Hematopoietic multipotent progenitor cell treated with erythropoietin and hydrocortisone succinate and interleukin-3 and kit ligand, for 15 days (in vitro differentiated cells): ENCODE results near the gene HMGA1.
"Not testable (repeated sequence)": the region's sequence is repeated elsewhere in the genome, so short reads cannot be mapped to it uniquely, and the experiment has no call there.

Source experiments
- DNase-seq: peaks from one replicate; pipeline ENCODE4 v3.0.0-alpha.2; 2015; ENCODE audit warnings: low spot score

HMGA1 gene

DNA sequence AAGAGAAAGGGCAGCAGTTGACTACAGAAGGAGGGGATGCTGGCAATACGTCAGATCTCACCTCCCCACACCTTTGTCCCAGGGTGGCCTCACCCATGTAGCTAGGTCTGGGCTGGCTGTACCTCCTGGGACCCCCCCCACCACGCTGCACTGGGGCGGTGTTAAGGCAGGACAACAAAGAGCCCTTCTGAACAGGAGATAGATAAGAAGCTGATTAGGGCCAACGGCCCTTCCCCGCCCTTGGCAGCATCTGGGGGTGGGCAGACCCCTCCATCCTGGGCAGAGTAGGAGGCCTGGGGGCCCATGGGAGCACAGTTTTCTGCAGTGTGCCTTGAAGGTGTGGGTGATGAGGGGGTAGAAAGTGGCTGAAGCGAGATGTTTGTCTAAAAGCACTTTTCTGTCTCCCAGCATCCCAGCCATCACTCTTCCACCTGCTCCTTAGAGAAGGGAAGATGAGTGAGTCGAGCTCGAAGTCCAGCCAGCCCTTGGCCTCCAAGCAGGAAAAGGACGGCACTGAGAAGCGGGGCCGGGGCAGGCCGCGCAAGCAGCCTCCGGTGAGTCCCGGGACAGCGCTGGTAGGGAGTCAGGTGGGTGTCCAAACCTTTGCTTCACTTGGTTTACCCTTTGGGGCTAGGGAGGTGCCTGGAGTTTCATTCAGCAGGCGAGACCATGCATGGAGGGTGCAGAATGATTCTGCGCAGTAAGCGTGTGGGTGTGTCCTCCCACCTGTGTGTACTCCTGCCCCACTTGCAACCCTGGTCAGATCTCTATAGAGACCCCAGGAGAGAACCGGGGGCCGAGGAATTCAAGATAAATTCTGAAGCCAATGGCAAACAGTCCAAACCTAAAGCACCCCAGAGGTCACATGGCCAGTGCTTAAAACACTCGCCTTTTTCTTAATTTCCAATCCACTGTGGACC, 3.9 kb downstream of the HMGA1 start:
- DNase-seq, result no peak

DNA sequence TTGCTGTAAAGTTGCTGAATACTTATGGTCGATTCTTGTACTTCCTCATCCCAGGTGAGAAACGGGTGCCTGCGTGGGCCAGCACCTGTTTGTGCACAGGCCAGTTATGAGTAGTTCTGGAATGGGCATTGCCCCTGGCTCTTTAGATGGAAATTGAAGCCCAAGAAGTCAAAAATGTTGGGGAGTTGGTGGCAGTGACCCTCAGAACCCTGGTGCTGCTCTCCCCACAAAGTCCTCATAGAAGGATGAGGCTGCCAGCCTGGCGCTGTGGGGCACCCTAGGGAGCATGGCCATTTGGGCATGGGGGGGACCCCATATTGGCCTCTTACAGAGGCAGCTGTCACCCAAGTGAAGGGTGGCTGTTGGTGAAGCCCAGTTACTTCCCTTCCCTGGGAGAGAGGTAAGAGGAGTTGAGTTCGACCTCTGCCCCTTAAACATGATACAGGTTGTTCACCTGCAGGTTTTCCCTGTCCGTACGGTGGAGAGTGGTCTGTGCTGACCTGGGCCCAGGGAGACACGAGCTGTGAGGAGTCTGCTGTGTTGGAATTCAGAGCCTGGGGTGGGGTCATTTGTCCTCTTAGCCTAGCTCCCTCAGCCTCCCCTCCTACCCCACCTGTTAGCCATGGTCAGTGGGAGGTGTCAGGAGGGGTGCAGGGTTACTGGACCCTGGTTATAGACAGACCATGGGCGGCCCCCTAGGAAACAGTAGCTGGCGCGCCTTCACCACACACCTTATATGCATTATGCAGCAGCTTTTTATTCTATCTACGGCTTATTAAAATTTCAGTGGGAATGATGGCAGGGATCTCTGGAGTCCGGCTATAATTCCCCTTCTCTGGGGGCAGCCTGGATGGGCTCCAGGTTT, 4.9 kb downstream of the HMGA1 start:
- no peak for DNase-seq

DNA sequence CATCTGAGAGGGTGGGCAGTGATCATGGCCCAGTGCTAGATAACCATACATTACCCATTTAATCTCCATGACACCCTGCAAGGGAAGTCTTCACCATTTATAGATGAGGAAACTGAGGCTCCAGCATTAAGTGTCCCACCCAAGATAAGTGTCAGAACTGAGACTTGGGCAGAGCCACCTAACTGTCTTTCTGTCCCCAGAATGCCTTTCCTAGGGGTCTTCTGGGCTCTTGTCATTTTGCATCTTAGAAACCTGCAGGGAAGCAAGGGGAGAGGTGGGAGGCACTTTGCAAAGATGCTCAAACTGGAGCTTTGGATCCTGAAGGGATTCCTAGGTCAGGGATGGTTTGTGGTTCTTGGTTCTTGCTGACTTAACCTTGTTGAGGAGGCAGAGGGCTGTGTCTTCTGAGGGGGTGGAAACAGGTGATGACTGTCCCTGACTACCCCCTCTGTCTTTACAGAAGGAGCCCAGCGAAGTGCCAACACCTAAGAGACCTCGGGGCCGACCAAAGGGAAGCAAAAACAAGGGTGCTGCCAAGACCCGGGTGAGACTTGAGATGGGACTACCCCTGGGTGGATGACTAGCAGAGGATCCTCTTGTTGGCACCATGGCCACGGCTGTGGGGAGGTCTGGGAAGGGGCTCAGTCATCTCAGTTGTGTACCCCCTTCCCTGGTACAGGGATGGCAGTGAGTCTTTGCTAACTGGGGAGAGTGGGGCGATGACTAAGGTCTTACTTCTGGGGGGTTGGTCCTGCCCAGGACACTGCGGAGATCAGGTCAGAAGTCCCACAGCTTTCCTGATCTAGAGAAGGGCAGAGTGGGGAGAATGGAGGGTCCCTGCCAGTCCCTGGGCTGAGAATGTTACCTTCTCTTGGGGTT, 5.8 kb downstream of the HMGA1 start:
- DNase-seq, result no peak

DNA sequence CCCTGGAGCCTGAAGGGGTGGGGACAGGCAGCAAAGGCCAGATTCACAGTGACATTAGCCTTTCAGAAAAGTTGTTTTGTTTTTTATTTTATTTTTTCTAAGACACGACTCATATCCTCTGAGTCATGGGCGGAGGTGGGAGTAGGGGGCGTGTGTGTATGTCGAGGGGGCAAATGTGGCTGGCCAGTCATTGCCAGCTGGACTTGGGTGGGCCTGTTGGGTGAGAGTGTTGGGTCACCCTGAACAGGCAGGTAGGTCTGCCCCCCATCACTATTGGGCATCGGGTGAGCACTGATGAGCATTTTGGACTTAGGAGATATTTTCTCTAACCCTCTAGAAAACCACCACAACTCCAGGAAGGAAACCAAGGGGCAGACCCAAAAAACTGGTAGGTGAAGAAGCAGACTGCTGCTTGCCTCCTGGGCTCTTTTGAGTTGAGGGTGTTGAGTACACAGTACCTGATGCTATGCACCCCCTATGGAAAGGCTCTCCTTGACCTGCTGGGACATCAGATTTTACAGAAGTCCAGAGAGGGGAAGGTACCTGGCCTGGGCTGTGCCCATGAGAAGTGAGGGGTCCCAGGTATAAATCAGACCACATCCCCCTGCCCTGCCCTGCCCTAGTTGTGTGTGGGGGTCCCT, 6.6 kb downstream of the HMGA1 start:
- no peak for DNase-seq

DNA sequence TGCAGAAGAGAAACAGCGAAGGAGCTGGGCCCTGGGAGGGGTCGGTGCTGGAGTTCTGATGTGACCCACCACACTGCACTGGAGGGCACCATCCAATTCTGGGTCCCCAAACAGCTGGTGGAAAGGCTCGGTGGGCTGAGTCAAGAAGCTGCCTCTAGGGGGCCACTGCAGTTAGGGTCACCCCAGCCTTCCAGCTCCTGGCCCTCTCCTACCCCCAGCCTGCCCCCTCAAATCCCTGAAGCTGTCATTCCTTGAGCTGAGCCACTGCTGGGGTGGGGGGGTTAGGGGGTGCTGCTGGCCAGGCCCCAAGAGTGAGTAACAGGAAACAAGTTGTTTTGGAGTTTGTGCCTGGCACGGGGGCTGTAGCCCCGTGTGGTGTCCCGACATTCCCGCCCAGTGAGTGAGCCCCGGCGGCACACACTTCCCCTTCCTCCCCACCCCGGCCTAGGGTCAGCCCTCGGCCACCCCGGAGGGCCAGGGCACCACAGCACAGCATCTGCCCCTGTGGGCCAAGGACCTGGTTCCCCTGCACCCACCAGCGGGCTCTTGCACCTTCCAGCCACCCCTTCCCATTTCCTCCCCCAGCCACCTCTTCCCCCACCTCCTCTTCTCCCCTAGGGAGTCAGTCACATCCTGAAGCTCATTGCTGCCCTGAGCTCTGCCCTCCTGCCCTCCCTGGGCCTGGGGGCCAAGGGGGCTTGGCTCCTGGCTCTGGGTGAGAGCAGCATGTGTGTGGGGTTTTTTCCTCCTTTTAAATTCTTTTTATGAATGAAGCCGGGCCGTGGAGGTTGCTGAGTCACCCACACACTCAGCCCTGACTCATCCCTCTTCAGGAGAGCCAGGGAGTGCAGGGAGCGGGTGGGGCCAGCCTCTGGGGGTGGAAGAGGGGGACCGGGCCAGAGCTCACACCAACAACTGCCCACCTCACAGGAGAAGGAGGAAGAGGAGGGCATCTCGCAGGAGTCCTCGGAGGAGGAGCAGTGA, 7.5 kb downstream of the HMGA1 start:
- peak; percentile 89 for DNase-seq

DNA sequence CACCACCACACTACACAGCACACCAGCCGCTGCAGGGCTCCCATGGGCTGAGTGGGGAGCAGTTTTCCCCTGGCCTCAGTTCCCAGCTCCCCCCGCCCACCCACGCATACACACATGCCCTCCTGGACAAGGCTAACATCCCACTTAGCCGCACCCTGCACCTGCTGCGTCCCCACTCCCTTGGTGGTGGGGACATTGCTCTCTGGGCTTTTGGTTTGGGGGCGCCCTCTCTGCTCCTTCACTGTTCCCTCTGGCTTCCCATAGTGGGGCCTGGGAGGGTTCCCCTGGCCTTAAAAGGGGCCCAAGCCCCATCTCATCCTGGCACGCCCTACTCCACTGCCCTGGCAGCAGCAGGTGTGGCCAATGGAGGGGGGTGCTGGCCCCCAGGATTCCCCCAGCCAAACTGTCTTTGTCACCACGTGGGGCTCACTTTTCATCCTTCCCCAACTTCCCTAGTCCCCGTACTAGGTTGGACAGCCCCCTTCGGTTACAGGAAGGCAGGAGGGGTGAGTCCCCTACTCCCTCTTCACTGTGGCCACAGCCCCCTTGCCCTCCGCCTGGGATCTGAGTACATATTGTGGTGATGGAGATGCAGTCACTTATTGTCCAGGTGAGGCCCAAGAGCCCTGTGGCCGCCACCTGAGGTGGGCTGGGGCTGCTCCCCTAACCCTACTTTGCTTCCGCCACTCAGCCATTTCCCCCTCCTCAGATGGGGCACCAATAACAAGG, 8.5 kb downstream of the HMGA1 start:
- DNase-seq, result not testable (repeated sequence)

DNA sequence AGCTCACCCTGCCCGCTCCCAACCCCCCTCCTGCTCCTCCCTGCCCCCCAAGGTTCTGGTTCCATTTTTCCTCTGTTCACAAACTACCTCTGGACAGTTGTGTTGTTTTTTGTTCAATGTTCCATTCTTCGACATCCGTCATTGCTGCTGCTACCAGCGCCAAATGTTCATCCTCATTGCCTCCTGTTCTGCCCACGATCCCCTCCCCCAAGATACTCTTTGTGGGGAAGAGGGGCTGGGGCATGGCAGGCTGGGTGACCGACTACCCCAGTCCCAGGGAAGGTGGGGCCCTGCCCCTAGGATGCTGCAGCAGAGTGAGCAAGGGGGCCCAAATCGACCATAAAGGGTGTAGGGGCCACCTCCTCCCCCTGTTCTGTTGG, 9.1 kb downstream of the HMGA1 start:
- not testable (repeated sequence) for DNase-seq

DNA sequence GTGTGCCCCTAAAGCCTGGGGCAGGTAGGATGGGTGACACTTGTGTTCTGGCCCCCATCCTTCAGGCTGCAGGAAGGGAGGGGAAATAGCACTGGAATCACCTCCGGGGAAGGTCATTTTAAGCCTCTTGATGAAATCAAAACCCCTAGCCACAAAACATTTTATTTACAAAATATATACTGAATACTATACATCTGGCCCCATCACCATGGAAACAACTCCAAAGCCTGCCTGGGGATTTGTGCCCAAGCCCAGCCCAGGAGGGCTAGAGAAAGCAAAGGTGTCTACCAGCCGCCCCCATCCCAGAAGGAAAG, 9.5 kb downstream of the HMGA1 start:
- DNase-seq, result no peak

DNA sequence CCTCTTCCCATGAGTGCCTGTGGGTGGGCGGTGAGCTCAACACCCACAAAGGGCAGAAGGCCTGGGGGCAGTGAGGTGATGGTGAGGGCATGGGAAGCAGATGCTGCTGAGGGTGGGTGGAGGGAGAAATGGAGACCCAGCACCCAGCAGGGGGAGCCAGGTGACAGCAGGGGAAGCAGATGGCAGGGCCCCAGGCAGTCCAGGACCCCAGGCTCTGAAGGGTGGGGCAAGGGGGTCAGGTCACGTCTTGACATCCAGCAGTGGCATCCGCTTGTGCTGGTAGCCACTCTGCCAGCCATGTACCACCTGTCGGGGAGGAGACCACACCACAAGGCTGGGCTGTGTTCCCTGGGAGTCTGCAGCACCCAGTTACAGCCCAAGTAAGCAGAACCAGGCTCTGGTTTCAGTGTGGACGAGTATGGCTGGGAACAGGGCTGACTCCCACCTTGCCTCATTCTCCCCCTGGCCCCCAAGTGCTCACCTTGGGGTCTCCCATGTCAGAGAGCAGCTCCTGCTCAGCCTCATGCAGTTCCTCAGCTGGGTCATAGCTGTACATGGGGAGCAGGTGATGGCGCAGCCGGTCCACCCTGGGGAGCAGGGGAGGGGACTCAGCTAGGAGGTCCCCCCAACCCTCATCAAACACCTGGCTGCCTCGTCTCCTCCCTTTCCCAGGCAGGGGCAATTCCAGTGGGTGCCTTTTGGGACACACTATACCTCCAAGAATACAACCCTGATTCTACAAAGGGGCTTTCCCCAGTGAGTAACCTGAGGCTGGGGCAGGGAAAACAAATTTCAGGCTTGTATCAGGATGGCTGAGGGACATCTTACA, 10.1 kb downstream of the HMGA1 start:
- DNase-seq, result no peak

DNA sequence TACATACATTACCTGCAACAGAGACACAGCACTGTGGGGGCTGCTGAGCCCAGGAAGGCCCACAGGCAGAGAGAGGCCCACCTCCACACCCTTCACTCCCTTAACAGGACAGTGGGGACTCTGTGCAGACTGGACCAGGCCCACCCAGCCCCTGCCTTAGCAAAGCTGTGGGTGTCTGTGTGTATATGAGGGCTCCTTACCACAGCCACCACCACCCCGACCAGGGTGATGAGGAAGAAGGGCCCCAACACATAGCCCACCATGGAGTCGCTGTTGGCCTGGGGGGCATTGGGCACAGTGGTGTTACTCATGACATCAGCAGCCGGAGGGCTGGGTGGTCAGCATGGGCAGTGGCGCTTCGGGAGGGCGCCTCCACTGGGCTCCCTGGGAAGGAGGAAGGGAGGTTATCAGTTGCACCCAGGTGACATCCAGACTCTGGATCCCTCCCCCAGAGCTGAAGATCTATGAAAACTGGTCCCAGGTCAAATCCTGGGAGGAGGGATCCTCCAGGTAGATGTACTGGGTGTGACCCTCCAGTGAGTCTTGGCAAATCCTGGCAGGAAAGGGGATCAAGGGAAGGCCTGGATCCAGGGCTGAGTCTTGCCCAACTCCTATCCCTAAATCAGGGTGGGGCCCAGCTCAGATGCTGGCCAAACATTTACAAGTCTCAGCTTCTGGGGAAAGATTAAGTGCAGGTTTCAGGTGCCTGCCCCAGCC, 11.0 kb downstream of the HMGA1 start:
- peak; percentile 35 for DNase-seq

DNA sequence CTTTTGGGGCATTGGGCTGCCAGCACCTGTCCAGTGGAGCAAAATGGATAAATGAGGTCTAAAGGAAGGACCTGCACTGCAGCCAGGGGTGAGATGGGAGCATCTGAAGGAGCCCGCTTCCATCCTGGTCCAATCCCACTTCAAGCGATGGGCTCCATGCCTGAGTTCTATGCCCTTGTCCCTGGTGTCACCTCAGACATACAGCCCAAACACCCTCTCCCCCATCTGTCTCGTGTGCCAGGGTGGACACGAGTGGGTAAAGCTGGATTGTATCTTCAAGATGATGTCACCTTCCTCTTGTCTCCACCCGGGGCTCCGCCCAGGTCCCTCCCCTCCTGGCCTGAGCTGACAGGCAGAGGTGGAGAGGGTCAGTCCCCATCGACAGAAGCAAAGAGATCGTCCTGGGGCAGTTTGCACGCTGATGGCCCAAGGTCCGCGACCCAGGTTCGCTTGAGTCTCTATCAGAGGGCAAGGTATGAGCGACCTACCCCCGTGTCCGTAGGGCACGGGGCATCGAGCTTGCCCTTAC, 11.6 kb downstream of the HMGA1 start:
- peak; percentile 39 for DNase-seq

DNA sequence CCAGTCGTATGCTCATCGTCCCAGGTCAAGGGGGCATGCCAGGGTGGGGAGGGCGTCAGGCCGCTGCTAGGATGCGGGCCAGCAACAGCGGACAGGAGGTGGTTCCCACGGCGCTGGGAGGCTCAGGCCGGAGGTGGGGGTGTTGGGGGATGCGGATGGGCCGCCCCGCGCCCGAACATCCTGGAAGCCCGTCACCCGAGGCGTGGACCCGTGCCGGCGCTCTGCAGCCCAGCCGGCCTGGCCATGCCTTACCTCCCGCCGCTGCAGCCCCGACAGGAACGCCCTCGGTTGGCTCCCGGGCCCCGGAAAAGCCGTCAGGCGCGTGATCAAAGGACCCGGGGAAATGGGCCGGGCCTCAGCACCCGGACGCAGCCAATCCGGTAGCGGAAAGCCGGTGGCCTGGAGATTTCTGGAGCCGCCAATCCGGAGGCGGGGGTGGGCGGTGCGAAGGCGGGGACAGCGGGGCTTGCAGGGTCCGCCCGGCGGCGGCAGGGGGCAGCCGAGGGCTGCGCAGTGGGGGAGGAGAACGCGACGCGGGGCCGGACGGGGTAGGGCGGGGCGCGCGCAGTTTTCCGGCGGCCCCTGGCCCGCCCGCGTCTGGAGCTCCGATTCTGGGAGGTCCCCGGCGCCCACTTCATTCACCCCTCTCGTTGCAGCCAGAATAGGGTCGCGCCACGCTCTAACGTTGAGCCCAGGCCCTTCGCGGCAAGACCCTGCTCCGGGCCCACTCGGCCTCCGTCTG, 12.2 kb downstream of the HMGA1 start, which contains the start of gene SMIM29:
TSS of gene SMIM29 (minus strand) at position 280 of the 742 bp plus-strand sequence. CDS start 1,215 bp downstream, outside the sequence.
- peak; percentile 95 for DNase-seq

DNA sequence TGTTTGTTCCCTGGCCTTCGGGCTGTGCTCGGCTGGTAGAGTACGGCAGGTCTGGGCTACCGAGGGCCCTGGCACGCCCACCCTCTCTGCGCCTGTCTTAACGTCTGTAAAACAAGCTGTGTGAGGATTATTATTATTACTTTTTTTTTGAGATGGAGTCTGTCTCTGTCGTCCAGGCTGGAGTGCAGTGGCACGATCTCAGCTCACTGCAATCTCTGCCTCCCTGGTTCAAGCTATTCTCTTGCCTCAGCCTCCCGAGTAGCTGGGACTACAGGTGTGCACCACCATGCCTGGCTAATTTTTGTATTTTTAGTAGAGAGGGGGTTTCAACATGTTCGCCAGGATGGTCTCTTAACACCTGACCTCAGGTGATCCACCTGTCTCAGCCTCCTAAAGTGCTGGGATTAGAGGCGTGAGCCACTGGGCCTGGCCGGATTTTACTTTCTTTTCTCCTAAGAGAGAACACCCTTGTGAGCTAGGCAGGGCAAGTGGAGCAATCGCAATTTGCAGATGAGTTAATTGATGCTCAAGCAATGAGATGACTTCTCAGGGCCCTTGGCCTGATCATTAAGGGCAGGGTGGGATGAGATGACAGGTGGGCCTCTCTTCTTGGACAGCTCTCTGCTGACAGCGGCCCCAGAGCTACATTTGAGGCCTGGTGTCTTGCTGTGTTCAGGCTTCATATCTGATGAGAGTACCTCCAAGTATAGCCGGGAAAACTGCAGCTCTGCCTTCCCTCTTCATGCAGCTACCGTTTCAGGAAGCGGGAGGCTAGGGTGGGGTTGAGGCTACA, 13.0 kb downstream of the HMGA1 start:
- no peak for DNase-seq

DNA sequence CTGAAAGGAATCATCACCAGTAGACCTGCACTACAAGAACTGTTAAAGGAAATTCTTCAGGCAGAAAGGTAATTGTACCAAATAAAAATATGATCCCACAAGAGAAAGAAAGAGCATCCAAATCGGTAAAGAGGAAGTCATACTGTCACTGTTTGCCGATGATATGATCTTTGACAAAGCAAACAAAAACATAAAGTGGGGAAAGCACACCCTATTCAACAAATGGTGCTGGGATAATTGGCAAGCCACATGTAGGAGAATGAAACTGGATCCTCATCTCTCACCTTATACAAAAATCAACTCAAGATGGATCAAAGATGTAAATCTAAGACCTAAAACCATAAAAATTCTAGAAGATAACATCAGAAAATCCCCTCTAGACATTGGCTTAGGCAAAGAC, 15.7 kb downstream of the HMGA1 start:
- not testable (repeated sequence) for DNase-seq

DNA sequence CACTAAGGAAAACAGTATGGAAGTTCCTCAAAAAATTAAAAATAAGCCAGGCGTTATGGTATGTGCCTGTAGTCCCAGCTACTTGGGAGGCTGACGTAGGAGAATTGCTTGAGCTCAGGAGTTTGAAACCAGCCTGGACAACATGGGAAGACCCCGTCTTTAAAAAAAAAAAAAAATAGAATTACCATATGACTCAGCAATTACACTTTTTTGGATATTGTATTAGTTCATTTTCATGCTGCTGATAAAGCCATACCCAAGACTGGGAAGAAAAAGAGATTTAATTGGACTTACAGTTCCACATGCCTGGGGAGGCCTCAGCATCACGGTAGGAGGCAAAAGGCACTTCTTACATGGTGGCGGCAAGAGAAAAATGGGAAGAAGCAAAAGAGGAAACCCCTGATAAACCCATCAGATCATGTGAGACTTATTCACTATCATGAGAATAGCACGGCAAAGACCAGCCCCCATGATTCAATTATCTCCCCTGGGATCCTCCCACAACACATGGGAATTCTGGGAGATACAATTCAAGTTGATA, 22.9 kb downstream of the HMGA1 start:
- no peak for DNase-seq
